GM12873 (cell line): ENCODE data around the gene EPHA8.

ENCODE experiments used
- CTCF ChIP-seq: IDR thresholded peaks from 2 replicates; pipeline ENCODE4 v1.5.1; 2012; ENCODE audit warnings: low read depth, mild to moderate bottlenecking, moderate library complexity, low read length, control low read depth; ENCODE audit not compliant: insufficient read depth; ENCODE audit errors: missing control alignments

The EPHA8 gene

GRCh38 chr1:22652881-22653316 lies 89.6 kb downstream of the EPHA8 start, which contains the start of gene C1QB:
Gene C1QB (plus strand): TSS chr1:22653236. CDS start chr1:22659463, 6,227 bp downstream.
- no peak for TF ChIP-seq CTCF
